HFF-Myc (cell line): ENCODE results near the gene TP53RK.
A peak's percentile ranks its signal among the peaks of the same experiment; 100 is the strongest.
"Not testable (repeated sequence)": the region's sequence is repeated elsewhere in the genome, so short reads cannot be mapped to it uniquely, and the experiment has no call there.

ENCODE experiments used
- DNase-seq: peaks from one replicate; pipeline ENCODE4 v3.0.0-alpha.2; 2011; ENCODE audit warnings: low read depth; ENCODE audit errors: extremely low read depth
- H3K4me3 ChIP-seq: replicated peaks from 2 replicates; pipeline ENCODE4 v1.5.1; 2011; ENCODE audit warnings: low read depth, mild to moderate bottlenecking, control low read depth, low read length
- CTCF ChIP-seq: IDR thresholded peaks from 2 replicates; pipeline ENCODE4 v1.5.1; 2012; ENCODE audit warnings: mild to moderate bottlenecking, low read depth, low read length, control low read depth; ENCODE audit errors: missing control alignments

The TP53RK gene

GRCh38 chr20:46683011-46683667 lies 6.1 kb downstream of the TP53RK start:
- no peak for TF ChIP-seq CTCF
- H3K4me3 ChIP-seq, result peak overlapping the region; percentile 57
- no peak for DNase-seq

- peak overlapping the region; percentile 57; the same call in 1 of the 2 replicates for H3K4me3 ChIP-seq
- TF ChIP-seq CTCF, result no peak
- DNase-seq, result no peak
These were observed 7.0 kb downstream of the TP53RK start for GRCh38 chr20:46682063-46682821.

- TF ChIP-seq CTCF, result peak; percentile 76
- no peak overlapping the region for H3K4me3 ChIP-seq
- DNase-seq, result no peak
These were observed 8.0 kb downstream of the TP53RK start for GRCh38 chr20:46681032-46681854.

- no peak overlapping the region for H3K4me3 ChIP-seq
- TF ChIP-seq CTCF, result no peak
- DNase-seq, result no peak
These were observed 8.6 kb downstream of the TP53RK start for GRCh38 chr20:46680684-46681031.

GRCh38 chr20:46678516-46678915 lies 10.7 kb downstream of the TP53RK start:
- TF ChIP-seq CTCF, result no peak
- H3K4me3 ChIP-seq, result no peak overlapping the region
- DNase-seq, result no peak

GRCh38 chr20:46677608-46678007 lies 11.6 kb downstream of the TP53RK start:
- no peak for TF ChIP-seq CTCF
- H3K4me3 ChIP-seq, result no peak overlapping the region
- no peak for DNase-seq

- not testable (repeated sequence) for H3K4me3 ChIP-seq, DNase-seq
These were observed 12.5 kb downstream of the TP53RK start for GRCh38 chr20:46676649-46677316.
